ENCODE measurements around the gene MANSC4.

- no peak for TF ChIP-seq CTCF (conservative IDR thresholded peaks at IDR 0.05; ENCODE audit: low read length)
- no peak for TF ChIP-seq EZH2phosphoT487 (IDR thresholded peaks at IDR 0.05; ENCODE audit: borderline replicate concordance, low read depth, low read length)
These were observed 6.0 kb upstream of the MANSC4 start for GRCh38 chr12:27785882-27786570.

Measured in OCI-LY7 (cell line).